Natural killer cell (primary cell): ENCODE results near the gene HSPA12A. TPM values are rescaled to one million over a fixed set of nuclear protein-coding genes. Genes with fewer than 3 reads are reported as not detected.

Source experiments
- ATAC-seq, 3 donors: fragments of 150-1000 bp in 2 of 3; fragments of 200-7000 bp in 1 of 3; cut with Tn5 transposase; 1 replicate in 1 of 3; 2 replicates in 2 of 3; pipeline ENCODE4 v1.10.0; 2021; ENCODE audit warnings: mild to moderate bottlenecking in 2 of 3, moderate library complexity in 2 of 3
- DNase-seq, 2 donors: peaks; one replicate each; pipeline versions ENCODE4 v3.0.0 to v3.0.0-alpha.2; 2013 to 2021; ENCODE audit warnings: mixed read lengths in 1 of 2
- H3K27ac ChIP-seq: one replicate; pipeline ENCODE4 v1.5.1; 2013; ENCODE audit warnings: mild to moderate bottlenecking, low read length
- H3K27me3 ChIP-seq: one replicate; pipeline ENCODE4 v1.6.1; 2013; ENCODE audit warnings: low read length; ENCODE audit not compliant: control insufficient read depth, insufficient read depth
- H3K36me3 ChIP-seq: one replicate; pipeline ENCODE4 v1.6.1; 2013; ENCODE audit warnings: low read length; ENCODE audit not compliant: control insufficient read depth, insufficient read depth
- H3K4me1 ChIP-seq: one replicate; pipeline ENCODE4 v1.6.1; 2013; ENCODE audit warnings: low read length; ENCODE audit not compliant: control insufficient read depth, insufficient read depth
- H3K4me3 ChIP-seq: one replicate; pipeline ENCODE4 v1.5.1; 2013; ENCODE audit warnings: low read length
- H3K9me3 ChIP-seq: one replicate; pipeline ENCODE4 v1.6.1; 2013; ENCODE audit warnings: low read length; ENCODE audit not compliant: control insufficient read depth, insufficient read depth
- H3K27ac Mint-ChIP-seq, 2 donors: one replicate each; pipeline ENCODE4 v1.8.0; 2022; ENCODE audit warnings: mild to moderate bottlenecking in 2 of 2, mixed read lengths in 2 of 2, moderate library complexity in 1 of 2
- H3K27me3 Mint-ChIP-seq, 2 donors: one replicate each; pipeline ENCODE4 v1.8.0; 2022; ENCODE audit warnings: low read depth in 2 of 2, mixed read lengths in 2 of 2
- H3K36me3 Mint-ChIP-seq: one replicate; pipeline ENCODE4 v1.8.0; 2022; ENCODE audit warnings: mixed read lengths
- H3K4me1 Mint-ChIP-seq, 2 donors: one replicate each; pipeline ENCODE4 v1.8.0; 2022; ENCODE audit warnings: mixed read lengths in 2 of 2
- H3K4me3 Mint-ChIP-seq: one replicate; pipeline ENCODE4 v1.8.0; 2022; ENCODE audit warnings: mild to moderate bottlenecking, moderate library complexity, mixed read lengths
- H3K9me3 Mint-ChIP-seq, 2 donors: one replicate each; pipeline ENCODE4 v1.8.0; 2022; ENCODE audit warnings: mixed read lengths in 2 of 2
- CTCF ChIP-seq: fragments of 200-600 bp; IDR thresholded peaks from one replicate; pipeline ENCODE4 v1.8.0; 2022; ENCODE audit warnings: antibody characterized with exemption
- WGBS: methylation state at CpG from one replicate; pipeline ENCODE4 v1.1.7; 2013; ENCODE audit warnings: missing lambda C conversion rate; ENCODE audit not compliant: insufficient coverage; 5-methylcytosine and 5-hydroxymethylcytosine counted together
- intact Hi-C: fragments of 100-400 bp; cut with micrococcal nuclease; formaldehyde crosslinking; loops from one replicate; pipeline ENCODE4 v1.14.2; 2022
- total RNA-seq, 4 donors: library from RNA; stranded (reverse); fragments of 120-200 nt in 1 of 4; gene quantifications; one replicate each; pipeline versions ENCODE4 v1.2.3 to v1.2.4, GENCODE V29; 2013 to 2022

The HSPA12A gene
- total RNA-seq, 3 donors from 2014 or later (not counting 1 experiment from before 2014, with no cell fraction given), result 0.43 TPM; not detected in 2

GRCh38 chr10:116632596-116633215, 109.7 kb downstream of the HSPA12A start:
- Histone ChIP-seq H3K27me3 (no peaks in the 10 kb centered on the region), H3K9me3 (no peaks in the 10 kb centered on the region), H3K4me1 (no peaks in the 10 kb centered on the region), H3K4me3 (no peak overlapping the region), H3K27ac (no peak overlapping the region), H3K36me3 (no peaks in the 10 kb centered on the region)
- DNase-seq (no peak), ATAC-seq (no peak)
- H3K9me3 Mint-ChIP-seq, result peaks cover 0 to 3% of the 10 kb centered on the region in 2 donors
- peaks cover 0 to 4% of the 10 kb centered on the region in 2 donors for H3K27me3 Mint-ChIP-seq
- H3K27ac Mint-ChIP-seq, result no peak overlapping the region
- no peak for TF ChIP-seq CTCF
- intact Hi-C loops, result no loop called here
- H3K4me1 Mint-ChIP-seq, result no peaks in the 10 kb centered on the region
- no peak overlapping the region for H3K4me3 Mint-ChIP-seq
- 90% methylated on average over 17 of the region's 17 CpGs for WGBS
- H3K36me3 Mint-ChIP-seq, result no peaks in the 10 kb centered on the region

- TF ChIP-seq CTCF, result no peak
- no peak overlapping the region for H3K27ac Mint-ChIP-seq
- DNase-seq (no peak), ATAC-seq (no peak)
- H3K4me3 Mint-ChIP-seq, result no peak overlapping the region
- Histone ChIP-seq H3K9me3 (no peaks in the 10 kb centered on the region), H3K36me3 (no peaks in the 10 kb centered on the region), H3K27me3 (no peaks in the 10 kb centered on the region), H3K27ac (no peak overlapping the region), H3K4me1 (no peaks in the 10 kb centered on the region), H3K4me3 (no peak overlapping the region)
- intact Hi-C loops, result no loop called here
- H3K9me3 Mint-ChIP-seq, result peaks cover 0 to 3% of the 10 kb centered on the region in 2 donors
- H3K4me1 Mint-ChIP-seq, result no peaks in the 10 kb centered on the region
- 87% methylated on average over 6 of the region's 6 CpGs for WGBS
- H3K27me3 Mint-ChIP-seq, result peaks cover 0 to 4% of the 10 kb centered on the region in 2 donors
- no peaks in the 10 kb centered on the region for H3K36me3 Mint-ChIP-seq
These were observed 110.5 kb downstream of the HSPA12A start for GRCh38 chr10:116631871-116632295.

- intact Hi-C loops, result no loop called here
- ATAC-seq (no peak), DNase-seq (no peak)
- Histone ChIP-seq H3K4me3 (no peak overlapping the region), H3K27ac (no peak overlapping the region), H3K27me3 (no peaks in the 10 kb centered on the region), H3K9me3 (no peaks in the 10 kb centered on the region), H3K4me1 (no peaks in the 10 kb centered on the region), H3K36me3 (no peaks in the 10 kb centered on the region)
- H3K4me3 Mint-ChIP-seq, result no peak overlapping the region
- no peak for TF ChIP-seq CTCF
- H3K27me3 Mint-ChIP-seq, result peaks cover 4 to 11% of the 10 kb centered on the region in 2 donors
- WGBS, result 89% methylated on average over 2 of the region's 2 CpGs
- no peaks in the 10 kb centered on the region for H3K4me1 Mint-ChIP-seq
- no peaks in the 10 kb centered on the region for H3K36me3 Mint-ChIP-seq
- no peak overlapping the region for H3K27ac Mint-ChIP-seq
- H3K9me3 Mint-ChIP-seq, result no peaks in the 10 kb centered on the region
These were observed 112.3 kb downstream of the HSPA12A start for GRCh38 chr10:116630020-116630419.

- ATAC-seq (no peak), DNase-seq (no peak)
- Mint-ChIP-seq H3K9me3 (no peaks in the 10 kb centered on the region), H3K4me1 (no peaks in the 10 kb centered on the region), H3K27ac (no peak overlapping the region), H3K27me3 (peaks cover 4 to 11% of the 10 kb centered on the region in 2 donors), H3K36me3 (no peaks in the 10 kb centered on the region), H3K4me3 (no peak overlapping the region)
- no peaks in the 10 kb centered on the region for H3K9me3 ChIP-seq
- intact Hi-C loops, result no loop called here
- H3K27ac ChIP-seq, result no peak overlapping the region
- no peak overlapping the region for H3K4me3 ChIP-seq
- no peaks in the 10 kb centered on the region for H3K4me1 ChIP-seq
- TF ChIP-seq CTCF, result no peak
- no peaks in the 10 kb centered on the region for H3K27me3 ChIP-seq
- no peaks in the 10 kb centered on the region for H3K36me3 ChIP-seq
- 77% methylated on average over 4 of the region's 4 CpGs for WGBS
These were observed 113.0 kb downstream of the HSPA12A start for GRCh38 chr10:116629340-116629739.
